GM23338 (cell line): ENCODE measurements around the gene NCKAP1.

ENCODE experiments used
- CREB1 ChIP-seq: fragments of 250-450 bp; sonication (Bioruptor Pico); IDR thresholded peaks from 2 replicates; pipeline ENCODE4 v1.5.0; 2020; ENCODE audit warnings: low read depth, mild to moderate bottlenecking, moderate library complexity
- EZH2 ChIP-seq: fragments of 200-600 bp; sonication (generic); IDR thresholded peaks from one replicate; pipeline ENCODE4 v1.8.0; 2017; ENCODE audit warnings: antibody characterized with exemption, mild to moderate bottlenecking, low read depth; ENCODE audit not compliant: unreplicated experiment
- EZH2phosphoT487 ChIP-seq: fragments of 200-600 bp; sonication (generic); IDR thresholded peaks from one replicate; pipeline ENCODE4 v1.8.1; 2018; ENCODE audit warnings: antibody characterized with exemption; ENCODE audit not compliant: unreplicated experiment
- JUNB ChIP-seq: IDR thresholded peaks from one replicate; pipeline ENCODE4 v1.6.1; 2016; ENCODE audit warnings: antibody characterized with exemption; ENCODE audit not compliant: unreplicated experiment
- NANOG ChIP-seq: IDR thresholded peaks from 2 replicates; pipeline ENCODE4 v1.6.1; 2016; ENCODE audit warnings: antibody characterized with exemption, borderline replicate concordance
- POLR2AphosphoS5 ChIP-seq: IDR thresholded peaks from 2 replicates; pipeline ENCODE4 v1.6.1; 2016; ENCODE audit warnings: antibody characterized with exemption, low read depth
- STAT1 ChIP-seq: IDR thresholded peaks from one replicate; pipeline ENCODE4 v1.6.1; 2016; ENCODE audit warnings: antibody characterized with exemption; ENCODE audit not compliant: unreplicated experiment
- ZNF114 ChIP-seq: fragments of 250-450 bp; sonication (Bioruptor Pico); IDR thresholded peaks from 2 replicates; pipeline ENCODE4 v1.5.0; 2020; ENCODE audit warnings: mild to moderate bottlenecking, moderate library complexity
- TF ChIP-seq, protein P1 (sequence below), 2 experiments: fragments of 200-600 bp in 1 of 2; sonication (generic) in 1 of 2; conservative IDR thresholded peaks; 2 replicates each; pipeline versions ENCODE4 v1.5.1 to v1.6.1; 2016 to 2017; ENCODE audit warnings: antibody characterized with exemption in 2 of 2, low read depth in 2 of 2, mild to moderate bottlenecking in 2 of 2, moderate library complexity in 1 of 2
- TF ChIP-seq, protein P2 (sequence below): fragments of 250-450 bp; sonication (Bioruptor Pico); IDR thresholded peaks from 2 replicates; pipeline ENCODE4 v1.5.0; 2020; ENCODE audit warnings: mild to moderate bottlenecking, moderate library complexity
- TF ChIP-seq, protein P3 (sequence below): IDR thresholded peaks from one replicate; pipeline ENCODE4 v1.6.1; 2018; ENCODE audit warnings: antibody characterized with exemption; ENCODE audit not compliant: unreplicated experiment
- TF ChIP-seq, protein P4 (sequence below): IDR thresholded peaks from 2 replicates; pipeline ENCODE4 v1.6.1; 2016; ENCODE audit warnings: antibody characterized with exemption

DNA sequence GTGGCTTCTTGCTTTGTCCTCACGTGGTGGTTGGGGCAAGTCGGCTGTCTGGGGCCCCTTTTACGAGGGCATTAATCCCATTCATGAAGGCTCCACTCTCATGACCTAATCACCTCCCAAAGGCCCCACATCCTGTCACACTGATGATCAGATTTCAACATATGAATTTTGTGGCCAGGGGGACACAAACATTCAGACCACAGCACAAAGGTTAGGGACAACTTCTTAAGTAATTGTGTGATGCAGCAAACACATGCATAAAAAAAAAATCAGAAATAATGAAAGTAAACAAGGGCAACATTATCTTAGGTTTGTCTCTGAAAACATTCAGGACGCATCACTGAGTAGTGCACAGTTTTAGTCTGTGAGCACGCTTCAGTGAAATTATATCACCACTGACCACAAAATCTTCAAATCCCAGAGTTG lies 117.6 kb downstream of the NCKAP1 start:
- TF ChIP-seq, protein P1, sequence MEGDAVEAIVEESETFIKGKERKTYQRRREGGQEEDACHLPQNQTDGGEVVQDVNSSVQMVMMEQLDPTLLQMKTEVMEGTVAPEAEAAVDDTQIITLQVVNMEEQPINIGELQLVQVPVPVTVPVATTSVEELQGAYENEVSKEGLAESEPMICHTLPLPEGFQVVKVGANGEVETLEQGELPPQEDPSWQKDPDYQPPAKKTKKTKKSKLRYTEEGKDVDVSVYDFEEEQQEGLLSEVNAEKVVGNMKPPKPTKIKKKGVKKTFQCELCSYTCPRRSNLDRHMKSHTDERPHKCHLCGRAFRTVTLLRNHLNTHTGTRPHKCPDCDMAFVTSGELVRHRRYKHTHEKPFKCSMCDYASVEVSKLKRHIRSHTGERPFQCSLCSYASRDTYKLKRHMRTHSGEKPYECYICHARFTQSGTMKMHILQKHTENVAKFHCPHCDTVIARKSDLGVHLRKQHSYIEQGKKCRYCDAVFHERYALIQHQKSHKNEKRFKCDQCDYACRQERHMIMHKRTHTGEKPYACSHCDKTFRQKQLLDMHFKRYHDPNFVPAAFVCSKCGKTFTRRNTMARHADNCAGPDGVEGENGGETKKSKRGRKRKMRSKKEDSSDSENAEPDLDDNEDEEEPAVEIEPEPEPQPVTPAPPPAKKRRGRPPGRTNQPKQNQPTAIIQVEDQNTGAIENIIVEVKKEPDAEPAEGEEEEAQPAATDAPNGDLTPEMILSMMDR (conservative IDR thresholded peaks at IDR 0.05; ENCODE audit: low read depth in 2 of 2): no peak
- TF ChIP-seq EZH2 (no peak), EZH2phosphoT487 (no peak), POLR2AphosphoS5 (no peak), ZNF114 (no peak), CREB1 (CRISPR knock-in tag) (no peak), JUNB (no peak), NANOG (no peak), STAT1 (no peak)
- TF ChIP-seq, protein P2, sequence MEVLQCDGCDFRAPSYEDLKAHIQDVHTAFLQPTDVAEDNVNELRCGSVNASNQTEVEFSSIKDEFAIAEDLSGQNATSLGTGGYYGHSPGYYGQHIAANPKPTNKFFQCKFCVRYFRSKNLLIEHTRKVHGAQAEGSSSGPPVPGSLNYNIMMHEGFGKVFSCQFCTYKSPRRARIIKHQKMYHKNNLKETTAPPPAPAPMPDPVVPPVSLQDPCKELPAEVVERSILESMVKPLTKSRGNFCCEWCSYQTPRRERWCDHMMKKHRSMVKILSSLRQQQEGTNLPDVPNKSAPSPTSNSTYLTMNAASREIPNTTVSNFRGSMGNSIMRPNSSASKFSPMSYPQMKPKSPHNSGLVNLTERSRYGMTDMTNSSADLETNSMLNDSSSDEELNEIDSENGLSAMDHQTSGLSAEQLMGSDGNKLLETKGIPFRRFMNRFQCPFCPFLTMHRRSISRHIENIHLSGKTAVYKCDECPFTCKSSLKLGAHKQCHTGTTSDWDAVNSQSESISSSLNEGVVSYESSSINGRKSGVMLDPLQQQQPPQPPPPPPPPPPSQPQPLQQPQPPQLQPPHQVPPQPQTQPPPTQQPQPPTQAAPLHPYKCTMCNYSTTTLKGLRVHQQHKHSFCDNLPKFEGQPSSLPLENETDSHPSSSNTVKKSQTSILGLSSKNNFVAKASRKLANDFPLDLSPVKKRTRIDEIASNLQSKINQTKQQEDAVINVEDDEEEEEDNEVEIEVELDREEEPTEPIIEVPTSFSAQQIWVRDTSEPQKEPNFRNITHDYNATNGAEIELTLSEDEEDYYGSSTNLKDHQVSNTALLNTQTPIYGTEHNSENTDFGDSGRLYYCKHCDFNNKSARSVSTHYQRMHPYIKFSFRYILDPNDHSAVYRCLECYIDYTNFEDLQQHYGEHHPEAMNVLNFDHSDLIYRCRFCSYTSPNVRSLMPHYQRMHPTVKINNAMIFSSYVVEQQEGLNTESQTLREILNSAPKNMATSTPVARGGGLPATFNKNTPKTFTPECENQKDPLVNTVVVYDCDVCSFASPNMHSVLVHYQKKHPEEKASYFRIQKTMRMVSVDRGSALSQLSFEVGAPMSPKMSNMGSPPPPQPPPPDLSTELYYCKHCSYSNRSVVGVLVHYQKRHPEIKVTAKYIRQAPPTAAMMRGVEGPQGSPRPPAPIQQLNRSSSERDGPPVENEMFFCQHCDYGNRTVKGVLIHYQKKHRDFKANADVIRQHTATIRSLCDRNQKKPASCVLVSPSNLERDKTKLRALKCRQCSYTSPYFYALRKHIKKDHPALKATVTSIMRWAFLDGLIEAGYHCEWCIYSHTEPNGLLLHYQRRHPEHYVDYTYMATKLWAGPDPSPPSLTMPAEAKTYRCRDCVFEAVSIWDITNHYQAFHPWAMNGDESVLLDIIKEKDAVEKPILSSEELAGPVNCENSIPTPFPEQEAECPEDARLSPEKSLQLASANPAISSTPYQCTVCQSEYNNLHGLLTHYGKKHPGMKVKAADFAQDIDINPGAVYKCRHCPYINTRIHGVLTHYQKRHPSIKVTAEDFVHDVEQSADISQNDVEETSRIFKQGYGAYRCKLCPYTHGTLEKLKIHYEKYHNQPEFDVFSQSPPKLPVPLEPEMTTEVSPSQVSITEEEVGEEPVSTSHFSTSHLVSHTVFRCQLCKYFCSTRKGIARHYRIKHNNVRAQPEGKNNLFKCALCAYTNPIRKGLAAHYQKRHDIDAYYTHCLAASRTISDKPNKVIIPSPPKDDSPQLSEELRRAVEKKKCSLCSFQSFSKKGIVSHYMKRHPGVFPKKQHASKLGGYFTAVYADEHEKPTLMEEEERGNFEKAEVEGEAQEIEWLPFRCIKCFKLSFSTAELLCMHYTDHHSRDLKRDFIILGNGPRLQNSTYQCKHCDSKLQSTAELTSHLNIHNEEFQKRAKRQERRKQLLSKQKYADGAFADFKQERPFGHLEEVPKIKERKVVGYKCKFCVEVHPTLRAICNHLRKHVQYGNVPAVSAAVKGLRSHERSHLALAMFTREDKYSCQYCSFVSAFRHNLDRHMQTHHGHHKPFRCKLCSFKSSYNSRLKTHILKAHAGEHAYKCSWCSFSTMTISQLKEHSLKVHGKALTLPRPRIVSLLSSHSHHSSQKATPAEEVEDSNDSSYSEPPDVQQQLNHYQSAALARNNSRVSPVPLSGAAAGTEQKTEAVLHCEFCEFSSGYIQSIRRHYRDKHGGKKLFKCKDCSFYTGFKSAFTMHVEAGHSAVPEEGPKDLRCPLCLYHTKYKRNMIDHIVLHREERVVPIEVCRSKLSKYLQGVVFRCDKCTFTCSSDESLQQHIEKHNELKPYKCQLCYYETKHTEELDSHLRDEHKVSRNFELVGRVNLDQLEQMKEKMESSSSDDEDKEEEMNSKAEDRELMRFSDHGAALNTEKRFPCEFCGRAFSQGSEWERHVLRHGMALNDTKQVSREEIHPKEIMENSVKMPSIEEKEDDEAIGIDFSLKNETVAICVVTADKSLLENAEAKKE: no peak
- TF ChIP-seq, protein P3, sequence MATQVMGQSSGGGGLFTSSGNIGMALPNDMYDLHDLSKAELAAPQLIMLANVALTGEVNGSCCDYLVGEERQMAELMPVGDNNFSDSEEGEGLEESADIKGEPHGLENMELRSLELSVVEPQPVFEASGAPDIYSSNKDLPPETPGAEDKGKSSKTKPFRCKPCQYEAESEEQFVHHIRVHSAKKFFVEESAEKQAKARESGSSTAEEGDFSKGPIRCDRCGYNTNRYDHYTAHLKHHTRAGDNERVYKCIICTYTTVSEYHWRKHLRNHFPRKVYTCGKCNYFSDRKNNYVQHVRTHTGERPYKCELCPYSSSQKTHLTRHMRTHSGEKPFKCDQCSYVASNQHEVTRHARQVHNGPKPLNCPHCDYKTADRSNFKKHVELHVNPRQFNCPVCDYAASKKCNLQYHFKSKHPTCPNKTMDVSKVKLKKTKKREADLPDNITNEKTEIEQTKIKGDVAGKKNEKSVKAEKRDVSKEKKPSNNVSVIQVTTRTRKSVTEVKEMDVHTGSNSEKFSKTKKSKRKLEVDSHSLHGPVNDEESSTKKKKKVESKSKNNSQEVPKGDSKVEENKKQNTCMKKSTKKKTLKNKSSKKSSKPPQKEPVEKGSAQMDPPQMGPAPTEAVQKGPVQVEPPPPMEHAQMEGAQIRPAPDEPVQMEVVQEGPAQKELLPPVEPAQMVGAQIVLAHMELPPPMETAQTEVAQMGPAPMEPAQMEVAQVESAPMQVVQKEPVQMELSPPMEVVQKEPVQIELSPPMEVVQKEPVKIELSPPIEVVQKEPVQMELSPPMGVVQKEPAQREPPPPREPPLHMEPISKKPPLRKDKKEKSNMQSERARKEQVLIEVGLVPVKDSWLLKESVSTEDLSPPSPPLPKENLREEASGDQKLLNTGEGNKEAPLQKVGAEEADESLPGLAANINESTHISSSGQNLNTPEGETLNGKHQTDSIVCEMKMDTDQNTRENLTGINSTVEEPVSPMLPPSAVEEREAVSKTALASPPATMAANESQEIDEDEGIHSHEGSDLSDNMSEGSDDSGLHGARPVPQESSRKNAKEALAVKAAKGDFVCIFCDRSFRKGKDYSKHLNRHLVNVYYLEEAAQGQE: no peak
- TF ChIP-seq, protein P4, sequence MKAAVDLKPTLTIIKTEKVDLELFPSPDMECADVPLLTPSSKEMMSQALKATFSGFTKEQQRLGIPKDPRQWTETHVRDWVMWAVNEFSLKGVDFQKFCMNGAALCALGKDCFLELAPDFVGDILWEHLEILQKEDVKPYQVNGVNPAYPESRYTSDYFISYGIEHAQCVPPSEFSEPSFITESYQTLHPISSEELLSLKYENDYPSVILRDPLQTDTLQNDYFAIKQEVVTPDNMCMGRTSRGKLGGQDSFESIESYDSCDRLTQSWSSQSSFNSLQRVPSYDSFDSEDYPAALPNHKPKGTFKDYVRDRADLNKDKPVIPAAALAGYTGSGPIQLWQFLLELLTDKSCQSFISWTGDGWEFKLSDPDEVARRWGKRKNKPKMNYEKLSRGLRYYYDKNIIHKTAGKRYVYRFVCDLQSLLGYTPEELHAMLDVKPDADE: no peak
